Thoracic aorta (tissue), 2 donors: ENCODE data around the gene GJA1. TPM values are rescaled to one million over a fixed set of nuclear protein-coding genes. Genes with fewer than 3 reads are reported as not detected.

ENCODE experiments used
- ATAC-seq: fragments of 150-250 bp; one replicate; pipeline ENCODE4 v1.8.0; 2017; ENCODE audit warnings: low read depth; ENCODE audit not compliant: insufficient number of reproducible peaks, low FRiP score
- DNase-seq: peaks from one replicate; pipeline ENCODE4 v3.0.0-alpha.2; 2020; ENCODE audit warnings: low spot score
- H3K27ac ChIP-seq, 2 donors: fragments of 200-600 bp; sonication (generic); 1 replicate in 1 of 2; 2 replicates in 1 of 2; pipeline ENCODE4 v1.5.1; 2016; ENCODE audit warnings: mild to moderate bottlenecking in 2 of 2, moderate library complexity in 2 of 2
- H3K27me3 ChIP-seq: fragments of 200-600 bp; sonication (generic); replicated peaks from 2 replicates; pipeline ENCODE4 v1.6.0; 2016; ENCODE audit warnings: mild to moderate bottlenecking; ENCODE audit not compliant: insufficient read depth
- H3K36me3 ChIP-seq: fragments of 200-600 bp; sonication (generic); one replicate; pipeline ENCODE4 v1.5.1; 2016
- H3K4me1 ChIP-seq, 2 donors: fragments of 200-600 bp; sonication (generic); 1 replicate in 1 of 2; 2 replicates in 1 of 2; pipeline versions ENCODE4 v1.5.1 to v1.6.0; 2016; ENCODE audit warnings: low read depth in 2 of 2, mild to moderate bottlenecking in 1 of 2; ENCODE audit not compliant: control insufficient read depth in 1 of 2
- H3K4me3 ChIP-seq: fragments of 200-600 bp; sonication (generic); 2 replicates; pipeline ENCODE4 v1.5.1; 2016; ENCODE audit warnings: mild to moderate bottlenecking
- H3K9me3 ChIP-seq: fragments of 200-600 bp; sonication (generic); 2 replicates; pipeline ENCODE4 v1.5.1; 2016
- CTCF ChIP-seq: fragments of 200-600 bp; sonication (generic); IDR thresholded peaks from one replicate; pipeline ENCODE4 v1.5.1; 2019; ENCODE audit warnings: antibody characterized with exemption
- total RNA-seq, 2 donors: library from RNA; depleted of rRNA; stranded (reverse); fragments of >200 nt; gene quantifications; one replicate each; pipeline versions ENCODE4 v1.1.0 to v1.2.3, GENCODE V29; 2016

Gene GJA1
- total RNA-seq, 2 donors from 2014 or later: 199 to 281 TPM

DNA sequence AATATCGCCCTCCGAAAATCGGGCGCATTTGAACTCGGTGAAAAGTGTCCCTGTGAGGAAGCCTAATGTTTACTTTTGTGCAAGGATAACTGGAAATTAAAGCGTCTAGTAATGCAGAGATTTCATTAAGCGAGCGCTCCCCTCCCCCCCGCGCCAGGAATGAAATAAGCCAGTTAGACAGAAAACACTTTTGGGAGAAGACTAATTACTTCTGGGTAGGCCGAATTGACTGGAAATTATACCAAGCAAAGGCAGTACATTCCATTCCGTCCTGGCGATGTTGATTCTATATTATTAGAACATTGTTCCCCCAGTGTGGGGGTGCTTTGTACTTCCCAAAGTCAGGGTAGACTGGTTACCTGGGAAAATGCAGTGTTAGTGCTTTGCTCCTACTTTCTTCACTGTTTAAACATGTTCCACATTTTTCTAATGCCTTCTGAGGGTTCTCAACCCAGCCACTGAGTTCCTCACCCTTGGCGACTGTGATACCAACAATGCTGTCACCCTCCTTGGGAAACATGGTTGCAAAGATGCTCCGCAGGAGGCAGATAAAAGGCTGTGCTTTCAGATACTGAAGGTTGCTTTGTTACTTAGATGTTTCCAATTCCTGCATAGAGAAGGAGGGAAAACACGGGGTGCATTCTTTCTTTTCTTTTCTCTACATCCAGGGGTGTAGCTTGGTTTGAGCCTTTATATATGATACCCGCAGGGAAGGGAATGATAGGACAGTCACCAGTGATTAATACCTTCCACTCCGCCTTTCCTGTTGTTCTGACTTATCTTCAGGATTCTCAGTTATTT, 2.6 kb downstream of the GJA1 start:
- no peaks in the 10 kb centered on the region for H3K27me3 ChIP-seq
- DNase-seq: peak; percentile 19
- H3K27ac ChIP-seq: peak overlapping the region; percentile 94 to 99
- no peak for TF ChIP-seq CTCF
- H3K4me3 ChIP-seq: peak overlapping the region; percentile 90
- peak; percentile 7 for ATAC-seq
- no peaks in the 10 kb centered on the region for H3K36me3 ChIP-seq
- H3K4me1 ChIP-seq: peaks cover 1 to 42% of the 10 kb centered on the region in 2 donors
- H3K9me3 ChIP-seq: no peaks in the 10 kb centered on the region

DNA sequence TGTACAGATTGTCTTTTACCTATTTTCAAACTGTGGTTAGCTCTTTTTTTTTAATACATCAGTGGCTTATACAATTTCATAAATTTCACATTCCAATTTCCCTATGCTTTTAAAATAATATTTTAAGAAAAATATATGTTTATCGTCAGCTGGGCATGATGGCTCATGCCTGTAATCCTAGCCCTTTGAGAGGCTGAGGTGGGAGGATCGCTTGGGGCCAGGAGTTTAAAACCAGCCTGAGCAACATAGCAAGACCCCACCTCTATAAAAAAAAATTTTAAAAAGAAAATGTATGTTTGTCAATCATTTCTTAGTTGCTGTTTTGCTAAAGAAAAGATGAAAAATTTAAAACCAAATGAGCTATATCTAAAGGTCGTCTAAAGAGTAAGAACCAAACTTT, 3.4 kb downstream of the GJA1 start:
- no peak for ATAC-seq
- peak overlapping the region; percentile 94 to 99 for H3K27ac ChIP-seq
- no peak for TF ChIP-seq CTCF
- H3K9me3 ChIP-seq: no peaks in the 10 kb centered on the region
- peaks cover 4 to 47% of the 10 kb centered on the region in 2 donors for H3K4me1 ChIP-seq
- H3K4me3 ChIP-seq: peak overlapping the region; percentile 90
- no peaks in the 10 kb centered on the region for H3K36me3 ChIP-seq
- no peak for DNase-seq
- no peaks in the 10 kb centered on the region for H3K27me3 ChIP-seq

DNA sequence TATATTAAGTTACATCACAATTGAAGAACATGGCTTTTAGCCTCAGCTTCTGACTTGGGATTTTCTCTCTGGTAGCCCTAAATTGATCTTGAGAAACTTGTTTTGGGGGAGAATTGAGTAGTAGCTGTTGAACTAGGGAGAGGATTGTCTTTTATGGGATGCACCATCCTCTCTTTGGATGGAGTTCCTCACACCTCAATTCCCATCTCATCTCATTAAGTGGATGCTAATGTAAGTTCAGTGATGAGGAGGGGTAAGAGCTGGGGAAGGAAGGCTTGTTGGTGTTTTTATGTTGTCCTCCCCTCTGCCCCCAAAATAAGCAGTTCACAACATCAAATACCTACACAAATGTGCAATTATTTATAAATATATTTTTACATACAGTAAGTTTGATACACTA, 4.0 kb downstream of the GJA1 start:
- Histone ChIP-seq H3K4me3 (peak overlapping the region; percentile 90), H3K36me3 (no peaks in the 10 kb centered on the region)

GRCh38 chr6:121439926-121440325, 4.5 kb downstream of the GJA1 start:
- no peak for TF ChIP-seq CTCF
- Histone ChIP-seq H3K36me3 (peaks cover 3% of the 10 kb centered on the region), H3K4me1 (peaks cover 11 to 51% of the 10 kb centered on the region in 2 donors), H3K27ac (peak overlapping the region; percentile 94 to 99), H3K9me3 (no peaks in the 10 kb centered on the region), H3K27me3 (no peaks in the 10 kb centered on the region), H3K4me3 (peak overlapping the region; percentile 90)
- ATAC-seq (no peak), DNase-seq (no peak)

More for the DNA sequence above, 4.0 kb downstream of the GJA1 start:
- Histone ChIP-seq H3K4me1 (peaks cover 6 to 51% of the 10 kb centered on the region in 2 donors), H3K27me3 (no peaks in the 10 kb centered on the region), H3K9me3 (no peaks in the 10 kb centered on the region), H3K27ac (peak overlapping the region; percentile 94 to 99)
- ATAC-seq: no peak
- no peak for DNase-seq
- TF ChIP-seq CTCF: no peak

DNA sequence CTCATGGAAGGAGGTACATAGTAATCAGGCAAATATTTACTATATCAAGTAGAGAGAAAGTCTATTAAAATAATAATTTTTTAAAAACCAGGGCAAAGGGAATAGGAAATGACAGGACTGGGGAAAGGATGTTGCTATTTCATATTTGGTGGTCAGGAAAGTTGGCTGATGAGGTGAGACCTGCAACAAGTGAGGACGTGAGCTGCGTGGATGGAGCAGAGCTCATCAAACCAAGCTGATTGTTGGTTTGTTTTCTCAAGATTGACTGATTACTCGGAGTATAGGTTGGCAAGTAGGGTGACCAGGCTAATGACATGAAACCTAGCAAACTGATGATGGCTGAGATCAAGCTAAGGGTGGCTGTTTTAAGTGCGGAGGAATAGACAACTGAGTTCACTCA, 6.0 kb downstream of the GJA1 start:
- H3K36me3 ChIP-seq: peaks cover 5% of the 10 kb centered on the region
- H3K4me3 ChIP-seq: peak overlapping the region; percentile 90
- DNase-seq (no peak), ATAC-seq (no peak)
- H3K27ac ChIP-seq: peak overlapping the region; percentile 47 to 99
- peaks cover 14 to 59% of the 10 kb centered on the region in 2 donors for H3K4me1 ChIP-seq
- no peak for TF ChIP-seq CTCF
- no peaks in the 10 kb centered on the region for H3K27me3 ChIP-seq
- no peaks in the 10 kb centered on the region for H3K9me3 ChIP-seq
